Activated CD4-positive, alpha-beta T cell treated with anti-CD3 and anti-CD28 coated beads for 48 hours (primary cell): ENCODE results near the gene LIPC.

Source experiments
- DNase-seq: peaks from one replicate; pipeline ENCODE4 v3.0.0-alpha.2; 2020

Gene LIPC

DNA sequence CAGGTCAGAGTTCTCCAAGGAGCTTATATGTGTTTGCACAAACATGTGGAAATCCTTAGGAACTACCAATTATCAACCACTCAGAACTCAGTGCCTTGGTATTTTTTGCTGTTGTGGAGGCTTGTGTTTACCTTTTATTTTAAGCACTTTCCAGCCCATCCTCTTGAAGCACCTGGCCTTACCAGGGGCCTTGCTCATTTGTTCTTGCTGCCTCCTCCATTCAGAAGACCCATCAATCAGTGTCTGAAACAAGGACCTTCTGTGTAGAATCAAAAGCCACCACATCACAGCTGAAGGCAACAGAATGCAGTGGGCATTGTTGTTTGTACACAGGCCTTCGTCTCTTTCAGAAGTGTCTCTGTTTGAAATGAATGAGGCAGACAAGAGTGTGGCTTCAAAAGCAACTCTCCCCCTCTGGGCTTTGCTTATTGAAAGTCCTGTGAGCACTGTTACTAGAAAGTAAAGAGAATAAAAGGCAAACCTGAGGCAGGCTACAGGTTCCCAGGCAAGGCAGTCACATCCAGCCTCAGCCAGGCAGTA, 24.5 kb upstream of the LIPC start:
- no peak for DNase-seq

DNA sequence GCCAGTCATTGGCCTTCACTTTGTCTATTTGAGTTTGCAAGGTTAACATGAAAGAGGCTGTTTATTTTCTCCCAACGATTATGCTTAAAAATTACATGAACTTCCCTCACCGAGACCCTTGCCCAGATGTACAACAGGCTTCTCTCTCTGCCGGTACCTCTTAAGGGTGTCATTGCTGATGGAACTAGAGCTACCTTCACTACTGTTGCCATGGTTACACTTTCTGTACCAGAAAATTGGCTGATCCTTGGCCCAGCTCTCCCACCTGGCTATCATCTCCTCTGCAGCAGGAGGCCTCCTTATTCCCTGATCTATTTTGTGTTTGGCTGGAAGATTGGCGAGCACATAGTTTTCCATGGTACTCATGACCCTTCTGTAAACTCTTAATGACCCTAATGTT, 24.0 kb upstream of the LIPC start:
- DNase-seq = no peak

DNA sequence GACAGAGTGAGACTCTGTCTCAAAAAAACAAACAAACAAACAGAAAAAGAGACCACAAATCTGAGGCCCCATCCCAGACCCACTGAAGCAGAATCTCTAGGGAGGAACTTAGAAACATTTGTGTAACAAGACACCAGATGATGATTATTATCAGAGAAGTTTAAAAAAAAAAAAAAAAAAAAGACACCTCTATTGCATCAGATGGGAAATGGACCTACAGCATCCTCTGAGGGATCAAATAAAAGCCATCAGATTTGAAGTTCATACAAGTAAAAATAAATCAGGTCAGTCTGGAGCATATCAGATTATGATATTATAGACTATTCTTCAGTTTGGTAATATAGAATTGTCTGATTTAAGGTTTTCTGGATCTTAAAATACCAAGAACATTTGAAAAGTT, 21.9 kb upstream of the LIPC start:
- DNase-seq = no peak

DNA sequence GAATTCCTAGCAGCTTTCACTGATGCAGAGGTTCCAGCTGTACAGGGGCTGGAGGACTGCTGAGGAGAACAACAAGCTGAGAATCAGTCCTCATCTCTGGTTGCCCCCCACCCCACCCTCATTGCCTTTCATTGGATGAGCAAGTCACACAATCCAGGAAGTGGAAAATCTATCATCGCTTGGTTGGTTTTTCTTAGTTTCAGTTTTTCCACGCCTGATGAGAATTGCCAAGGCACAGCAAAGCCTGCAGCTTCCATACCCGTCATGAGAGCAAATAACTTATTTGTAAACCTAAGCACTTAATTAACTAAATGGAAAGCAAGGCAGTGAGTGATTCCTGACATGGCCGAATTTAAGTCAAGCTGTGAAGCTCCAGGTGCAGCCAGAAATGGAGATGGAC, 21.4 kb upstream of the LIPC start:
- peak; percentile 39 for DNase-seq

DNA sequence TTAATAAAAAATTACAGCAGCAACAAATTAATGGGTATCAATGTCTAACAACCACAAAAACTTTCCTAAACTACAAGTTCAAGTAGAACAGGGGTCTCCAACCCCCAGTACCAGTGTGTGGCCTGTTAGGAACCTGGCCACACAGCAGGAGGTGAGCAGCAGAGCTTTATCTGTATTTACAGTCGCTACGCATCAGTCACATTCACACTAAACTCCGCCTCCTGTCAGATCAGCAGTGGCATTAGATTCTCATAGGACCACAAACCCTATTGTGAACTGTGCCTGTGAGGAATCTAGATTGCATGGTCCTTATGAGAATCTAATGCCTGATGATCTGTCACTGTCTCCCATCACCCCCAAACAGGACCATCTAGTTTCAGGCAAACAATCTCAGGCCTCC, 18.5 kb upstream of the LIPC start:
- DNase-seq = no peak

DNA sequence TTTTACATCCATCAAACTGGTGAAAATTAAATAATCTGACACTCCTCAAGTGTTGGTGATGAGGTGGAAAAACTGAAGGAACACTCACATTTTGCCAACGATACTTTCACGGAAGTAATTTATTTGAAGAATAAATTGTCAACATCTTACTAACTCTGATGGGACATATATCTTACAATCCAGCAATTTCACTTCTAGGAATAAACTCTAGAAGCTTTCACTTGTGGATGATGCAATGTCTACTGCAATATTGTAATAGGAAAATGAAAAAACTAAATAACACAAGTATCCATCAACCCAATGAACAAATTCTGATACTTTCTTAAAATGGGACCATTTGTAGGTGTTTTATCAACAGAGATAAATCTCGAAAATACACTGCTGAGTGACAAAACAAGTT, 16.2 kb upstream of the LIPC start:
- no peak for DNase-seq

DNA sequence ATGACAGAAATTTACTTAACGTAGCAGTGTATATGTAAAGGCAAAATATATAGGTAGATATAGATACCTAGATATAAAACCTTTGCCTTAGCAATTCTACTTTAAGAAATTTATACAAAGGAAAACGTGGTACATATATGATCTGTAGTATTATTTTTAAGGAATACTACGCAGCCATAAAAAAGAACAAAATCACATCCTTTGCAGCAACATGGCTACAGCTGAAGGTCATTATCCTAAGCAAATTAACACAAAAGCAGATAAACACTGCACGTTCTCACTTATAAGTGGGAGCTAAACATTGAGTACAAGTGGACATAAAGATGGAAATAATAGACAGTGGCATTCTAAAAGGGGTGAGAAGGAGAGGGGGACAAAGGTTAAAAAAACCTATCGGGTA, 14.8 kb upstream of the LIPC start:
- no peak for DNase-seq

DNA sequence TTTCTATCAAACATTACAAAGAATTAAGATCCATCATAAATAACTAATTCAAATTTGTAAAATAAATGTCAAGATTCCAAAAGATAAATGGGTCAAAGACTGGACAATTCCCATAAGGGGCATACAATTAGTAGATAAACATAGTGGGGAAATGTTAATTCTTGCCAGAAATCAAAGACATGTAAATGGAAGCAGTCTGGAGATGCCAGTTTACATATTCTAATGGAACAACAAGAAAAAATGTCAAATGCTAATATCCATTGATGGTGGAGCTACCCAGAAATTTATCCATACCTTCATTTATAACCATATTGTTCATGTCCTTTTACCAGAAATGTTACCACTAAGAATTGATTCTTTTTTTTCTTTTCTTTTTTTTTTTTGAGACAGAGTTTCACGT, 13.7 kb upstream of the LIPC start:
- no peak for DNase-seq

DNA sequence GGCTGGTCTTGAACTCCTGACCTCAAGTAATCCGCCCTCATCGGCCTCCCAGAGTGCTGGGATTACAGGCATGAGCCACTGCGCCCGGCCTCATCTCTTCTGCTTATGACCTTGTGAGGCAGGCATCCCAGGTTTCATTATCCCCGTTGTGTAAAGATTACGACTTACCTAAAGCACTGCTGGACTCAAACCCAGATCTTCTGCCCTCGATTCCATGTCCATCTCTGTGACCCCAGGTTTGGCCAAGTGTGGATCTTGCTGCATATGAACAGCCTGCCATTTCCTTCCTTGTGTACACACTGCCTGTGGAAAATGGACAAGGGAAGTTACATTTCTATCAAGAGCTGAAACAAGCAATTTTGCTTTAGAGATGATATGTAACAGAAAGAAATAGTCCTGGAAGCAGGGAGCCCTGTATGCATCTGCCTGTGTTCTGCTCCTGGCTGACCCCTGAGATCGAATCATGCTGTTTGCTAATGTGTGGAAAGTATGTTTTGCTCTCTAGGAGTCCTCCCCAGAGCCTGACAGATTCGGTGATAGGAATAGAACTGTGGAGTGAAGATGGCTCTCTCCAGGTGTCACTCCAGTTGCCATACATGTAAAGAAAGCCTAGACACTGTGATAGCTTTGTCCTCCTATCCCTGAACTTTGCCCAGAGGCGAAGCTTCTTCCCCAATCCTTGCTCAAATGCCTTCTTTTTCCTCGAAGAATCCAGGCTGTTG, 11.8 kb upstream of the LIPC start:
- no peak for DNase-seq

DNA sequence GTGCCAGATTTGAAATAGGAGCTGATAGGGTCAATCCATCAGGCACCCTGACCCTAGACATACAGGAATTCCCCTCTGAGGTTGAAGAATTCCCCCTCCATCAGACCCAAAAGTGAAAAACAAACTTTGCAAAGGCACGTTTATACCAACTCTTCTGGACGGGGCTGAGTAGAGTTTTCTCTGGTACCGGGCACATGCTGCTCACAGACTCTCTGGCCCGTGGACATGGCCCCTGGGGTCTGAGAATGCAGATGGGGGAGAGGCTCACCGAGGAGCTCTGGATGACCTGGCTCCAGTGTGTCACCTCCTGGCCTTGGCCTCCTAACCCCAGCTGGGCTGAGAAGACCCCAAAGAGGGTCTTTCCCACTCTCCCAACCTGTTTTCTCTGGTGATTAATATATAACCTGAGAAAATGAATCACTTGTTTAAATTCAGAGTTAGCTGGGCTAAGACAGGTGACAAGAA, 11.2 kb upstream of the LIPC start:
- no peak for DNase-seq

DNA sequence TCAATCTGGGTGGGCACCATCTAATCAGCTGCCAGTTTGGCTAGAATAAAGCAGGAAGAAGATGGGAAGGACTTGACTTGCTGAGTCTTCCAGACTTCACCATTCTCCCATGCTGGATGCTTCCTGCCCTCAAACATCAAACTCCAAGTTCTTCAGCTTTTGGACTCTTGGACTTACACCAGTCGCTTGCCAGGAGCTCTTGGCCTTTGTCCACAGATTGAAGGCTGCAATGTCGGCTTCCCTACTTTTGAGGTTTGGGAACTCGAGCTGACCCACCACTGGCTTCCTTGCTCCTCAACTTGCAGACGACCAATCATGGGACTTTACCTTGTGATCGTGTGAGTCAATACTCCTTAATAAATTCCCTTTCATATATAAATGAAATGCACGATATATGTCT, 8.6 kb upstream of the LIPC start:
- DNase-seq = no peak

DNA sequence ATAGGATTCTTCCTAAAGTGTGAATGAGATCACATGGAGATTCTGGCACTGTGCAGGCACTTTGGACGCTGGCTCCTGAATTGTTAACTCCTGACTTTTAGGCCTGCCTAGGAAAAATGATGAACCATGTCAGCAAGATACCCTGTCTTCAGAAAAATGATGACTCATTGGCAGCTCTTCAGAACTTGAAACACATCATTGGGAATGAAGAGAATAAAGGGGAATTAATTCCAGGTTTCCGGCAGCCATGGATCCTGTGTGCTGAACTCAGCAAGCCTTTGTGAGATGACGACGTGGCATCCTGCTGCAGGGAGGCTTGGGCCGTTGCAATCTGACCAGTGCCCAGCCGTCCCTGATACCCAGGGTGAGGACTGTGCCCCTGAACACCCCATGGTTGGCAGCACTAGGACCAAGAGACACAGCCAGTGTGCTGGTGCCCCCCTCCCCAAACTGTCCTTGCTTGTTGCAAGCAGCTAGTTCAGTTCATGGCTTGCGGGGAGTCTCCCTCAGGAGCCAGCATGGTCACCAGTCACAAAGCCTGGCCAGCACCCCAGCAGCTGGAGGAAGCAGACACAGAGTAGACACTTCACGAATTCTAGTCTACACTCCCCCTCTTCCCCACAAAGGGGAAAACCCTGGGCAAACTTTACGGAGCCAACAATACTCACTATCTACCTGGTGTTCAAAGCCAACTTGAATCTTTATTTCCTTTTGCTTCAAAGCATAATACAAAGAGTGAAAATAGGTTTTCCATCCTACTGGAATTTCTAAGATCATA, 7.8 kb upstream of the LIPC start:
- no peak for DNase-seq

DNA sequence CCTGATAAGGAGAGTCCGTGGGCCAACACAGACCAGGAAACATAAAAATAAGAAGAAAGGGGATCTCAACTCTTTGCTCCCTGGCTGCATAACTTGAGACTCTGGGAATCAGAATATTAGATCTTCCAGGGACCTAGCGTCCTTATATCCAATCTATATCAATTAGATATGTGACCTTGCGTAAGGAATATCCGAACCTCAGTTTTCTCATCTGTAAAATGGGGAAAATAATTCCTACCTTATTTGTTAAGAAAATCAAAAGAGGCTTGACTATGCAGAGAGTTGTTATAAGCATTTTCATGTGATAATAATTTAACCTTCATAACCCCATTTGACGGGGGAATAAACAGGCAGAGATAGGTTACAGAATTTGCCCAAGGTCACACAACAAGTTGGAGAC, 7.1 kb upstream of the LIPC start:
- DNase-seq = no peak

DNA sequence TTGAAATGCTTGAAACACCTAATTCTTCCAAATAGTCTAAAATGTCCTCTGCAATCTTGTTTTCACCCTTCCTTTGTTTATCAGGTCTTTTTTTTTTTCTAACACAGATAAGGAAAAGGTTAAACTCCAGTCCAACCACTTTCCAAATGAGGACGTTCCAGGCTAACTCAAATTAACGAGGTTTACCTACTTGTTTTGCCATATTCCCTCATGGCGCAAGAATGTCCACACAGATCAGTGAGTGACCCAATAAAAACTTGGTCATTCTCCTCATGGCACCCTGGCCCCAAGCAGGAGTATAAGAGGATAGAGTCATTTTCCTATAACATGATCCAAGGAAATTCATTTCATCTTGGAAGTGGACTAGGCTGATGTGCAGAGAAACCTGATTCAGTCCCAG, 6.6 kb upstream of the LIPC start:
- no peak for DNase-seq

DNA sequence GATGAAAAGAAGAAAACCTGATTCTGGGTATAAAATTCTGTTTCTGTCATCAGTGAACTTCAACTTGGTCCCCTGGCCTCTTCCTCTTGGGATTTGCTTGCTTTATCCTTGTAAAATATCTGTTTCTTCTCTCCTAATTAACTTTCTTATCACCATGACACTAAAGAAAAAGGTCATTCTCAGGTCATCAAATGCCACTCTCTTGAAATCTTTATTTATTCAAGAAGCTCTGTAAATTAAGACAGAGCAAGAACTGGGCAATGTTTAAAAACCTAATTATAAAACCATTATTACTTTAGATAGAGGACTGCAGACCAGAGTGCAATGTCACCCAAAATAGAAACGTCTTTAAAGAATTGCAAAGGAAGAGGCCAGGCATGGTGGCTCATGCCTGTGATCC, 6.0 kb upstream of the LIPC start:
- no peak for DNase-seq

DNA sequence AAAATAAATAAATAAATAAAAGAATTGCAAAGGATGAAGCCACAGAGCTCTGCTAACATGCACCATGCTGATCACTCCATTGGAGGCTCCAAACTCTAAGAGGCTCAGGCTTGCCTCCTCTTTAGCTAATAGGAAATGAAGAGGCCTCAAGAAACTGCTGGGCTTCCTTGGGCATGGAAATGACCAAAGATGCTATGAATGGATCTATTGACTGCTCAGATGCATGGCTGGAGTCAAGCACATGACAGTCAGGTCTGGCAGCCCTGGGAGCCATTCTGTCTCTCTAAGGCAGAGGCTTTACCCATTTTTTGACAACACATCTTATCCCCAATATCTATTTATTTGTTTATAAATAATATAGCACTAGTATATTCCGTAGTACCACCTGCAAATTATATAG, 5.3 kb upstream of the LIPC start:
- DNase-seq = no peak

DNA sequence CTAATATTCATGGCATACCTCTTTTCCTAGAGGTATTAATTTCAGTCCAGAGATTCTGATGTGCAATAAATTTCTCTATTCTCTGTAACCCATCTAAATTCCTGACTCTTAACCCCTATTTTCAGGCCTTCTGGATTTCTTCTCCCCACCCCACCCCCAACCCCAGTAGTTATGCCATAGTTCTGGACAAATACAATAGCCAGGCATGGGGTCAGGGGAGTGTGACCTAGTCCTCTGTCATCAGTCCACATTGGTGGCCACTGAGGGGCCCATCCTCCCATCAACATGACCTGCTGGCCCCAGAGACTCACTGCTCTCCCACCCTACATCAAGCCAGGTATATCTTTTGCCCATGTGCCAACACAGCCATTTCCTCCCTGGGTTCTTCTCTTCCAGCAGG, 3.8 kb upstream of the LIPC start:
- no peak for DNase-seq

DNA sequence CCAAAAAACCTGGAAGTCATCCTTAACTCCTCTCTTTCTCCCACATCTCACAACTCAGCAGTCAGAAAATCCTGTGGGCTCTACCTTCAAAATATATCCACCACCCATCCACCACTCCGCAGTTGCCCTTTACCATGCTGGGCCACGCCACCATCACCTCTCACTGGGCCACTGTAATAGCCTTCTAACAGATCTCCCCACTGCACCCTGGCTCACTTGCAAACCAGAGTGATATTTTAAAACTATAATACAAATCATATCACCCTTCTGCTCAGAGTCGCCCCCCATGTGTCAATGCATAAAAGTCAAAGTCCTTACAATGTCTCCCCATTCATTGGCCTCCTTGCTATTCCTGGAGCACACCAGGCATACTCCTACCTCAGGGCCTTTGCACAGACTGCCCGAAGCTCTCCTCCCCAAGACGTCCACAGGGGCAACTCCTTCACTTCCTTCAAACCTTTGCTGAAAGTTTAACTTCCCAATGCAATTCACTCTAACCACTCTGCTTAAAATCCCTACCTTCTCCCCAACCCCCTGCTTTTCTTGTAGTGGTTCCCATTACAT, 1.5 kb upstream of the LIPC start:
- DNase-seq = no peak

DNA sequence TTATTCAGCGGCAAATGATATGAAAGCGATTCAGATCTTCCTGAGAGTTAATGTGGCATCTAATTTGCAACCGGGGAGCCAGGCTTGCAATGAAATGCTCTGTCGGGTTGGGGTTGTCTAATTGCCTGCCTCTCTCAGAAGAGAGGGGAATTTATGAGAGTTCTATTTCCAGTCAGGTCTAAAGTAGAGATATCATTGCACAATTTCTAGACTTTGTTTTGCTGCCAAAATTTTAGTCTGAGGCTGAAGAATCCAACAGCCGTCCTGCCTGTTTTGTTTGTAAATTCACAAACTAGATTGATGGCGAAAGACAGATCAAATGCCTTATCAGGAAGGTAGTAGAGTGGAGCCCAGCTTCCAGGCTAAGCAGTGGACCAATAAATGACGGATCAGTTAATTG, 610 bp downstream of the LIPC start:
- DNase-seq = no peak

DNA sequence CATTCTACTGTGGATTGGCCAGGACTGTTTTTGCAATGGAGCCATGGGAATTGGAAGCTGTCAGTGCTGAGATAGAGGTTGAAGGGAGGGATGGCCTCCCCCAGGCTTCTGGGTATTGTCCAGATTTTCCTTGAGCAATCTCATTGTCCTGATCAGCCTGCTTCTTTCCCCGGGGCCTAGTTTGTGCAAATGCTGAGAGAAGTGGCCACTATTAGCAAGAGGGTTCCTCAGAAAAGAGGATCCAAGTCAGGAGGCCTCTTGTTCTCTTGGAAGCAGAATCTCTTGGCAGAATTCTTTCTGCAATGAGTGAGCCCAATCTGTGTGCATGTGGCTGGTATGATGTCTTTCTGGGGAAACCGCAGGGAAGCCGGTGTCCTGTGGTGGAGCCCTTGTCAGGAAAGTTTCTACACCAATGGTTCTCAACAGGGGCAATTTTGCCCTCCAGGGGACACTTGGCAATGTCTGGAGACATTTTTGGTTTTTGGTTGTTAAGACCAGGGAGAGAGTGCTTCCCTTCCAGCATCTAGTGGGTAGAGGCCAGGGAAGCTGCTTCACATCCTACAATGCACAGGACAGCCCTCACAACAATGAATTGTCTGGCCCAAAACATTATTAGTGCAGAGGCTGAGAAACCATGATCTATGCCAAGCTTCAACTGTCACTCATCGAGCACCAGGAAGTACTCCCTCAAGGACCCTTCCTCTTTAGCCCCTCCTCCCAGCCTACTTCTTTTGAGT, 2.0 kb downstream of the LIPC start:
- DNase-seq = no peak

DNA sequence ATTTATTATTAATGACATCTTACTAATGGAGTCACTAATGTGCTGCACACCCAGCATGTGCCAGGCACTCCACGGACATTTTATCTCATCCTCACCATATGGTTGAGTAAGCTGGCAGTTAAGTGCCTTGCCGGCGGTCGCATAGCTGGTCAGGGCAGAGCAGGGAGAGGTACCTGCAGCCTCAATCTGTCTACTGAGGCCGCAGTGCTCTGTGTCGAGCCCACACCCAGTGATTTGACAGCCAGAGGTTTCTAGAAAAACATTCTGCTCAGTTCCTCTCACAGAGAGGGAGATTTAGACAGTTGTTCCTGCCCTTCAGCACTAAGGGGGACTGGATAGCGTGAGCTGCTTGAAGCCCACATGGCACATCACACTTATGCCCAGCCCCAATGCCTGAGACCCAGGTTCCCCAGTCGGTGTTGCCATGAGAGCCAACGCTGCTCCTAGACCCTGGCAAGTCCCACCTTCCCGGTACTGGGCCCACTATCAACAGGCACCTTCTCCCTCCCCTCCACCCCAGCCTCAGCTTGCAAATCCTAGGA, 2.6 kb downstream of the LIPC start:
- no peak for DNase-seq

DNA sequence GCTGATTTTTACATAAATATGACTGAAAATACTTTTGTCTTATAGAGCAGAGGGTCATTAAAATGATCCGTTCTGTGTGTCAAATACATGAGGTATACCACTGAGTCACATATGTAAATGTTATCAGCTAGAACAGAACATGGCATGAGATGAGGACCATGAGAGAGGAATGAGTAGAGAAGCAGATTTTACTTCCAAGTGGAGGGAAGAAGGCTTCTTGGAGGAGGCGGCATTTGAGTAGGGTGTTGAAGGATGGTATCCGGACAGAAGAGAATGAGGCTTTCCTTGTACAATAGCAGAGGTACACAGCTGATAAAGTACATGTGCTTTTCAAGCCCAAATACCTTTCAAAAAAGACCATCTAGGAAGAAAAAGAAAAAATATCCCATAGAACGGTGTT, 4.8 kb downstream of the LIPC start:
- DNase-seq = no peak

DNA sequence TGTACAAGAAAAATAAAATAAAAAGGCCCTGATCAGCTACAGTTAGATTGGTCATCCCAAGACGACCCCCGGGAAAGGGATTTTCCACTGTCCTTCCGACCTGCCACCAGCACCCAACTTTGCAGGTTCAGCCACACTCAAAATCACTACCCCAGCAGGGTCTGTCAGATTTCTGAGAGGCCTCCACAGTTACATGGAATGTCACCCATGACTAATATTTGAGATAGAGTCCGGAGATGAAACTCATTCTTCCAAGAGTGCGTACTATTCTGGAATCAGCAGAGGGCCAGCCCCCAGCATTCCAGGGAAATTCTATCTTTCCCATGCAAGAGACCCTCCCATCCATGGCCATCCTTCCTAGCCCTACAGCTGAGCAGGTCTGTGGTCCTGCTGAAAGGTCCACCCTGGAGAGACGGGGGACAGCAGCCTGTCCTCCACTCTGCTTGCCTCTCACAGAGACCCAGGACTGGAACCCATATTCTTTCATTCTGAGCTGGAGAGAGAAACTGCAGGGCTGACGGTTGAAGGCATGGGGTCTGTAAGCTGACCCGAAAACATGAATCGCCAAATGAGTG, 5.8 kb downstream of the LIPC start:
- DNase-seq = no peak
